Muscle layer of duodenum (tissue), 2 donors: ENCODE results near the gene INPP5A.

ENCODE experiments used
- H3K27ac ChIP-seq: one replicate; pipeline ENCODE4 v1.7.0; 2013; ENCODE audit warnings: mild to moderate bottlenecking, low read length
- H3K27me3 ChIP-seq: one replicate; pipeline ENCODE4 v1.7.0; 2013; ENCODE audit warnings: low read depth, mild to moderate bottlenecking, control low read depth, low read length
- H3K36me3 ChIP-seq, 2 donors: one replicate each; pipeline ENCODE4 v1.7.0; 2013; ENCODE audit warnings: low read length in 2 of 2, control low read depth in 1 of 2, mild to moderate bottlenecking in 1 of 2; ENCODE audit not compliant: insufficient read depth in 2 of 2, control insufficient read depth in 1 of 2
- H3K4me1 ChIP-seq, 2 donors: one replicate each; pipeline ENCODE4 v1.7.0; 2013; ENCODE audit warnings: low read length in 2 of 2, mild to moderate bottlenecking in 2 of 2, control low read depth in 1 of 2, moderate library complexity in 1 of 2; ENCODE audit not compliant: insufficient read depth in 2 of 2, control insufficient read depth in 1 of 2
- H3K4me3 ChIP-seq, 2 donors: one replicate each; pipeline ENCODE4 v1.7.0; 2013; ENCODE audit warnings: low read length in 2 of 2, low read depth in 1 of 2, mild to moderate bottlenecking in 1 of 2
- H3K9me3 ChIP-seq, 2 donors: one replicate each; pipeline ENCODE4 v1.7.0; 2013; ENCODE audit warnings: low read length in 2 of 2, control low read depth in 1 of 2, mild to moderate bottlenecking in 1 of 2; ENCODE audit not compliant: control insufficient read depth in 1 of 2
- donor health status: healthy.

The INPP5A gene

DNA sequence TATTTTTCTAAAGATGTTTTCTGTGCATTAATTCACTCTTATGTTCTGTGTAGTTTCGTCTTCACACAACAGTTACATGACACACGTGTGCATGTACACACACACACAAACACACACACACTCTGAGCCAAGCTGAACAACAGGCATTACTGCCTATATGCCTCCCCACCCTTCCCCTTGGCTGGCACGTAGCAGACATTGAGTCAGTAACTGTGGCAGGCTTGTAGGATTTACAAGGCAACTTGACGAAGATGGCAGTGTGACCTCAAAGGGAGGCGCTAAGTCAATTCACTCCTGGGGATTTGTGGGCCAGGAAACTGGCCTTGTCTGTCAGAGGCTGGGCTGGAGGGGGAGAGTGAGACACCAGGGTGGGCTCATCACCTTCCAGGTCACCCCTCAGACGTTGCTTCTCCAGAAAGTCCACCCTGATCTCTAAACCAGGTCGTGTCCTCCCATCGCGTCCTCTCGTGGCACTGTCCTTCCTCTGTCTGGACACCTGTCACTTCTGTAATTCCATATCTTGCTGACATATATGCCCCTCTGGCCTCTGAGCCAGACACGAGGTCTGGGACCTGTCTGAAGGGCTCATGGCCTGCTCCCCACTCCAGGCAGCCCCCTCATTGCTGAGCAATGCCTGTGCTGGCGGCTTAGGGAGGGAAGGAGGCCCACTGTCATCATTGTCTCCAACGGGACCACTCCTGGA lies 41.1 kb upstream of the INPP5A start:
- Histone ChIP-seq H3K27ac (no peak overlapping the region), H3K4me1 (no peaks in the 10 kb centered on the region), H3K4me3 (no peak overlapping the region), H3K9me3 (no peaks in the 10 kb centered on the region), H3K27me3 (no peaks in the 10 kb centered on the region), H3K36me3 (no peaks in the 10 kb centered on the region)

DNA sequence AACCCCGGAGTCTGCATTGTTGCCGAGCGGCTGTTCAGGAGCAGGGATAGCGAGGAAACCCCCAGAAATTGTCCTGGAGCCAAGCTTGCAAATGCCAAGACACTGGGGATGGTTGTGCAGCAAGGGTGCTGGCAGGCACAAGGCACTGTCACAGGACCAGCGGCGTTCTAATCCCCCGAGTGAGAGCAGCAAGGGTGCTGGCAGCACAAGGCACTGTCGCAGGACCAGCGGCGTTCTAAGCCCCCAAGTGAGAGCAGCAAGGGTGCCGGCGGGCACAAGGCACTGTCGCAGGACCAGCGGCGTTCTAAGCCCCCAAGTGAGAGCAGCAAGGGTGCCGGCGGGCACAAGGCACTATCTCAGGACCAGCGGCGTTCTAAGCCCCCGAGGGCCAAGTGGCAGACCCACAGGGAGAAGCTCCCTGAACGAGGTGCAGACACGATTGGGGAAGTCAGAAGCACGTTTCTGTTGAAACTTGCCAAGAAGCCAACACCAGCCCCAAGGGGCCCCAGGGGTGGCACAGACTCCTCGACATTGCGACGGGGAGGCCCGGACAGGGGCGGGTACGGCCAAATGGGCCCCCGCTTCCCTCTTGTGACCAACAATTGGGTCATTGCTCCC lies 40.4 kb upstream of the INPP5A start:
- no peaks in the 10 kb centered on the region for H3K36me3 ChIP-seq
- H3K27ac ChIP-seq: no peak overlapping the region
- no peaks in the 10 kb centered on the region for H3K4me1 ChIP-seq
- H3K9me3 ChIP-seq: no peaks in the 10 kb centered on the region
- no peak overlapping the region for H3K4me3 ChIP-seq
- H3K27me3 ChIP-seq: no peaks in the 10 kb centered on the region

DNA sequence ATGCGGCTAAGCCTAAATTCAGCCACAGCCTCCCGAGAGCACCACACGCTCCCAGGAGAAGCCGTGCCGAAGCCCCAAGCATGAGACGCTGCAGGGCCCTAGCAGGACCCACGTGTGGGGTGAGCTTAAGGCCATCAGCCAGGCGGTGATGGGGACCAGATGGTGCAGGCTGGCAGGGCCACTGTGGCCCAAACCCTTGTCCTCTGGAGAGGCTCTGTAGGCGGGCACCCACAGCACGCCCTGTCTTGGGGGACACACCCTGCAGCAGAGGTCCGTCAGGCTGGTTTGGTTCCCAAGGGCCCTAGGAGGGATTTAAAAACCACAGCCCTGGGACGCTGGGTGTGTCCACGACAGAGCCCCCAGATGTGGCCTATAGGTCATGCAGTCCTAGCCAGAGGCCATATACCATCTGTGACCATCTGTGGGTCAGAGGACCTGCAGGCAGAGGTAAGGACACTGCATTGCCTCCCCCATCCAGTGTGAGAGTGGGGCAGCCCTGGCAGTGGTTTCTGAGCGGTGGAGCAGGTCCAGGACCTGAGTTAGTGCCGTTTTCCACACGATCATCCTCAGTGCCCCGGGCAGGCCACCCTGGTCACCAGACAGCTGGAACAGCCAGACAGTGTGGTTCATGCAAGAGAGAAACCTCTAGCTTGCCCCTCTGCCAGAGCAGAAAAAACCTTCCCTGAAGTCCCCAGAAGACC lies 39.6 kb upstream of the INPP5A start:
- no peak overlapping the region for H3K27ac ChIP-seq
- no peaks in the 10 kb centered on the region for H3K36me3 ChIP-seq
- H3K9me3 ChIP-seq: no peaks in the 10 kb centered on the region
- H3K4me3 ChIP-seq: no peak overlapping the region
- no peaks in the 10 kb centered on the region for H3K27me3 ChIP-seq
- no peaks in the 10 kb centered on the region for H3K4me1 ChIP-seq

GRCh38 chr10:132498562-132499366 lies 38.8 kb upstream of the INPP5A start:
- H3K9me3 ChIP-seq: no peaks in the 10 kb centered on the region
- no peak overlapping the region for H3K4me3 ChIP-seq
- no peak overlapping the region for H3K27ac ChIP-seq

GRCh38 chr10:132499367-132499685 lies 38.3 kb upstream of the INPP5A start:
- H3K4me1 ChIP-seq: no peaks in the 10 kb centered on the region
- no peak overlapping the region for H3K27ac ChIP-seq
- no peaks in the 10 kb centered on the region for H3K9me3 ChIP-seq
- H3K36me3 ChIP-seq: no peaks in the 10 kb centered on the region
- no peaks in the 10 kb centered on the region for H3K27me3 ChIP-seq
- H3K4me3 ChIP-seq: no peak overlapping the region

More at GRCh38 chr10:132498562-132499366, 38.8 kb upstream of the INPP5A start:
- Histone ChIP-seq H3K27me3 (no peaks in the 10 kb centered on the region), H3K4me1 (no peaks in the 10 kb centered on the region), H3K36me3 (no peaks in the 10 kb centered on the region)

GRCh38 chr10:132500781-132501415 lies 36.7 kb upstream of the INPP5A start:
- Histone ChIP-seq H3K4me1 (no peaks in the 10 kb centered on the region), H3K9me3 (no peaks in the 10 kb centered on the region), H3K36me3 (no peaks in the 10 kb centered on the region), H3K4me3 (no peak overlapping the region), H3K27ac (no peak overlapping the region), H3K27me3 (no peaks in the 10 kb centered on the region)

DNA sequence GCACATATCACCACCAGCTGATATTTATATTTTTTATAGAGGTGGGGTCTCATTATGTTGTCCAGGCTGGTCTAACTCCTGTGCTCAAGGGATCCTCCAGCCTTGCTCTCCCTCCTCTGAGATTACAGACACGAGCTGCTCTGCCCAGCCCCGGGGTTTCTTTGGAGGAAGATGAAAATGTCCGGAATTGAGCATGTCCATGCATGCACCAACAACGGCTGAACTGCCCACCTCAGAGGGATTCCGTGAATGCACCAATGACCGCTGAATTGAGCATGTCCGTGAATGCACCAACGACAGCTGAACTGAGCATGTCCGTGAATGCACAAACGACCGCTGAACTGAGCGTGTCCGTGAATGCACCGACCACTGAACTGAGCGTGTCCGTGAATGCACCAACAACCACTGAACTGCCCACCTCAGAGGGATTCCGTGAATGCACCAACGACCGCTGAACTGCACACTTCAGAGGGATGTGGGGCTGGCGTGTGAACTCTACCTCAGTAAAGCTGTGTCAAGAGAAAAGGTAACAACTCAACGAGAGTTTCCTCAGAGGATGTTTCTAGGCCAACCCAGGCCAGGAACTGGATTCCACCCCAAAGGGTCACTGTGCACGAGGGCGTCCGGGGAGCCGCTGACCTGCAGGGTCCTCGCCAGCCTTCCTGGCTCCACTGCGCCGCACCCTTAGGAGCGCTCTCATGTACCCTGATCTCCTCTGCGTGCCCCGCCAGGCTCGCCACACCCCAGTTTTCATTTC lies 34.9 kb upstream of the INPP5A start:
- H3K27me3 ChIP-seq: no peaks in the 10 kb centered on the region
- H3K9me3 ChIP-seq: no peaks in the 10 kb centered on the region
- H3K27ac ChIP-seq: no peak overlapping the region
- no peak overlapping the region for H3K4me3 ChIP-seq
- H3K4me1 ChIP-seq: no peaks in the 10 kb centered on the region
- no peaks in the 10 kb centered on the region for H3K36me3 ChIP-seq

- no peaks in the 10 kb centered on the region for H3K27me3 ChIP-seq
- H3K4me3 ChIP-seq: no peak overlapping the region
- H3K9me3 ChIP-seq: no peaks in the 10 kb centered on the region
- no peaks in the 10 kb centered on the region for H3K36me3 ChIP-seq
- peaks cover 0 to 6% of the 10 kb centered on the region in 2 donors for H3K4me1 ChIP-seq
- no peak overlapping the region for H3K27ac ChIP-seq
Observed at GRCh38 chr10:132503581-132504421, 33.8 kb upstream of the INPP5A start.

GRCh38 chr10:132504501-132505272 lies 32.9 kb upstream of the INPP5A start:
- Histone ChIP-seq H3K4me1 (peaks cover 0 to 13% of the 10 kb centered on the region in 2 donors), H3K36me3 (no peaks in the 10 kb centered on the region), H3K9me3 (no peaks in the 10 kb centered on the region), H3K4me3 (no peak overlapping the region), H3K27me3 (no peaks in the 10 kb centered on the region), H3K27ac (no peak overlapping the region)
